Stomach (tissue), 4 donors: ENCODE measurements around the gene DISC1.

Experiments
- CTCF ChIP-seq, 7 experiments: fragments of 450-650 bp in 4 of 7; fragments of 200-600 bp in 3 of 7; sonication (generic) in 3 of 7; IDR thresholded peaks; one replicate each; pipeline ENCODE4 v1.5.1; 2016 to 2019; ENCODE audit warnings: antibody characterized with exemption in 7 of 7, control low read depth in 2 of 7, mild to moderate bottlenecking in 1 of 7
- EP300 ChIP-seq: sonication (generic); formaldehyde crosslinking; IDR thresholded peaks from one replicate; pipeline ENCODE4 v1.6.1; 2017; ENCODE audit warnings: antibody characterized with exemption
- POLR2A ChIP-seq, 4 donors: fragments of 450-650 bp; IDR thresholded peaks; one replicate each; pipeline ENCODE4 v1.6.1; 2016; ENCODE audit warnings: antibody characterized with exemption in 4 of 4, control low read depth in 2 of 4, mild to moderate bottlenecking in 1 of 4, moderate library complexity in 1 of 4

- TF ChIP-seq CTCF (IDR thresholded peaks at IDR 0.05) (no peak), POLR2A (IDR thresholded peaks at IDR 0.05) (no peak), EP300 (no peak)
Measured at GRCh38 chr1:232048481-232048880, 421.9 kb downstream of the DISC1 start.
